Measurements from ENCODE around the gene FCF1. TPM values are rescaled to one million over a fixed set of nuclear protein-coding genes. Genes with fewer than 3 reads are reported as not detected.

Gene FCF1
- total RNA-seq, 1 experiment from 2014 or later = 62.5 TPM

DNA sequence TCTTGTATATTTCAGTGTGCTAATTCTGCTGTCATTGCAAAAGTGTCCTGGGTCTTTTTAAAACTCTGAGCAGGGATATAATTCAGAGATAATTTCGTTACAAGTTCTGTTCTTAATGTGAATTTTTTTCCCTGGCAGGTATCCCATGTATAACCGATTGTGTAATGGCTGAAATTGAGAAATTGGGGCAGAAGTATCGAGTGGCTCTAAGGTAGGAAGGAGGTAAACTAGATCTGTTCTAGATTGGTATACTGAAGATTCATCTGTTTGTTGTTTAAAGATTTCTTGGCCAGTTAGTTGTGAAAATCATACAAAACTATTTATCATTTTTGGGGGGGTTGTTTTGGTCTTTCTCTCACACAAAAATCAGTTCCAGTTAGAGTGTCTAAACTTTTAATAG, 10.2 kb downstream of the FCF1 start:
- H3K4me3 Mint-ChIP-seq (ENCODE audit: unreplicated experiment) = no peak overlapping the region
- no peaks in the 10 kb centered on the region for H3K4me1 Mint-ChIP-seq (ENCODE audit: low read depth, unreplicated experiment)
- peaks cover 25% of the 10 kb centered on the region for H3K36me3 Mint-ChIP-seq (ENCODE audit: insufficient read depth, unreplicated experiment)
- ChIA-PET POLR2A (no interaction called here), CTCF (no interaction called here)
- Histone ChIP-seq H3K4me1 (no peaks in the 10 kb centered on the region), H3K27me3 (replicated peaks; ENCODE audit: control insufficient read depth, insufficient read depth, low read length) (no peaks in the 10 kb centered on the region), H3K9me3 (no peaks in the 10 kb centered on the region), H3K4me3 (ENCODE audit: low read depth, low read length) (no peak overlapping the region), H3K36me3 (ENCODE audit: control insufficient read depth, insufficient read depth, low read length) (no peaks in the 10 kb centered on the region; the same call in 1 of the 2 replicates)
- H3K27ac Mint-ChIP-seq (ENCODE audit: unreplicated experiment) = no peak overlapping the region
- H3K27me3 Mint-ChIP-seq (ENCODE audit: insufficient read depth, unreplicated experiment) = no peaks in the 10 kb centered on the region
- intact Hi-C loops (cut with micrococcal nuclease; ENCODE audit: unreplicated experiment) = no loop called here
- TF ChIP-seq, protein P1, sequence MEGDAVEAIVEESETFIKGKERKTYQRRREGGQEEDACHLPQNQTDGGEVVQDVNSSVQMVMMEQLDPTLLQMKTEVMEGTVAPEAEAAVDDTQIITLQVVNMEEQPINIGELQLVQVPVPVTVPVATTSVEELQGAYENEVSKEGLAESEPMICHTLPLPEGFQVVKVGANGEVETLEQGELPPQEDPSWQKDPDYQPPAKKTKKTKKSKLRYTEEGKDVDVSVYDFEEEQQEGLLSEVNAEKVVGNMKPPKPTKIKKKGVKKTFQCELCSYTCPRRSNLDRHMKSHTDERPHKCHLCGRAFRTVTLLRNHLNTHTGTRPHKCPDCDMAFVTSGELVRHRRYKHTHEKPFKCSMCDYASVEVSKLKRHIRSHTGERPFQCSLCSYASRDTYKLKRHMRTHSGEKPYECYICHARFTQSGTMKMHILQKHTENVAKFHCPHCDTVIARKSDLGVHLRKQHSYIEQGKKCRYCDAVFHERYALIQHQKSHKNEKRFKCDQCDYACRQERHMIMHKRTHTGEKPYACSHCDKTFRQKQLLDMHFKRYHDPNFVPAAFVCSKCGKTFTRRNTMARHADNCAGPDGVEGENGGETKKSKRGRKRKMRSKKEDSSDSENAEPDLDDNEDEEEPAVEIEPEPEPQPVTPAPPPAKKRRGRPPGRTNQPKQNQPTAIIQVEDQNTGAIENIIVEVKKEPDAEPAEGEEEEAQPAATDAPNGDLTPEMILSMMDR (IDR thresholded peaks at IDR 0.05; ENCODE audit: insufficient read depth in 1 of 2, low read depth in 1 of 2, low read length in 1 of 2, severe bottlenecking in 1 of 2, unreplicated experiment in 1 of 2) = no peak
- no peaks in the 10 kb centered on the region for H3K9me3 Mint-ChIP-seq (ENCODE audit: unreplicated experiment)
- no peak for DNase-seq
- BruUV-seq (replicated peaks) = no TSS peak

DNA sequence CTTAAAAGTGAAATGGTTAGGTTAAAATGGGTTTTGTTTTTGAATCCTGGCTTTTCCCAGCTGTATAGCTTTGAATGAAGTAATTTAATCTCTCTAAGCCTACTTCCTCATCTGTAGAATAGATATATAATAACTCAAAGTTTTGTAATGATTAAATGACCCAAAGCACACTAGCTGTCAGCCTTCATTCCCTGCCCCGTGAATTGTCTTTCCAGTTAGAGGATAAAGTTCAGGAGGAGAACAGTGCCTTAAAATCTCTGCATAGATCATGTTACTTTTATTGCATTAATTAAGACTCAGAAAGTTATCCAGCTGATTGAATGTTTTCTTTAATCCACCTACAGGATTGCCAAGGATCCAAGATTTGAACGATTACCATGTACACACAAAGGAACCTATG, 19.4 kb downstream of the FCF1 start:
- BruUV-seq (replicated peaks) = no TSS peak
- Histone ChIP-seq H3K4me1 (peaks cover 4% of the 10 kb centered on the region; the same call in 1 of the 2 replicates), H3K9me3 (no peaks in the 10 kb centered on the region), H3K4me3 (ENCODE audit: low read depth, low read length) (no peak overlapping the region), H3K27me3 (replicated peaks; ENCODE audit: control insufficient read depth, insufficient read depth, low read length) (no peaks in the 10 kb centered on the region), H3K36me3 (ENCODE audit: control insufficient read depth, insufficient read depth, low read length) (no peaks in the 10 kb centered on the region)
- peaks cover 13% of the 10 kb centered on the region for H3K36me3 Mint-ChIP-seq (ENCODE audit: insufficient read depth, unreplicated experiment)
- DNase-seq = no peak
- CTCF ChIA-PET = no interaction called here
- H3K27ac Mint-ChIP-seq (ENCODE audit: unreplicated experiment) = no peak overlapping the region
- TF ChIP-seq, protein P1 (IDR thresholded peaks at IDR 0.05; ENCODE audit: insufficient read depth in 1 of 2, low read depth in 1 of 2, low read length in 1 of 2, severe bottlenecking in 1 of 2, unreplicated experiment in 1 of 2) = no peak
- POLR2A ChIA-PET = no interaction called here
- H3K4me3 Mint-ChIP-seq (ENCODE audit: unreplicated experiment) = no peak overlapping the region
- H3K4me1 Mint-ChIP-seq (ENCODE audit: low read depth, unreplicated experiment) = peaks cover 15% of the 10 kb centered on the region
- no peaks in the 10 kb centered on the region for H3K27me3 Mint-ChIP-seq (ENCODE audit: insufficient read depth, unreplicated experiment)
- no peaks in the 10 kb centered on the region for H3K9me3 Mint-ChIP-seq (ENCODE audit: unreplicated experiment)
- intact Hi-C loops (cut with micrococcal nuclease; ENCODE audit: unreplicated experiment) = no loop called here

DNA sequence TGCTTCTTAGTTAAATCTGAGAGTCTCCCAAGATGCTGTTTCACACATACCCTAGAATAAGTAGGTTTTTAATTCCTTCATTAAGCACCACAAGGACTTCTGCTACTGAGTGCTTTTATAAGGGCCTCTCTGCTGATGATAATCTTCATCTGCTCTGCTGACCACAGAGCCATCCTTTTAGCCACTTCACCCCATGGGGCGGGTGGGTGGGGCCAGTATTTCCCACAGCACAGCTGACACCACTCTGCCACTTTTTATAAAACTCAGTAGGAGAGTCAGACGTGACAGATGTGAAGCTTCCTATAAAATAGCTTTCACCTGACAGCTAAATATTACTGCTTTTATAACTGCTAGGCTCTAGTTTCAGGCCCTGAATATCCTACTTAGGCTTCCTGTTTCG, 20.3 kb downstream of the FCF1 start:
- Mint-ChIP-seq H3K27me3 (ENCODE audit: insufficient read depth, unreplicated experiment) (no peaks in the 10 kb centered on the region), H3K4me1 (ENCODE audit: low read depth, unreplicated experiment) (peaks cover 15% of the 10 kb centered on the region), H3K27ac (ENCODE audit: unreplicated experiment) (no peak overlapping the region), H3K36me3 (ENCODE audit: insufficient read depth, unreplicated experiment) (peaks cover 13% of the 10 kb centered on the region), H3K9me3 (ENCODE audit: unreplicated experiment) (no peaks in the 10 kb centered on the region), H3K4me3 (ENCODE audit: unreplicated experiment) (no peak overlapping the region)
- H3K4me1 ChIP-seq = peaks cover 4% of the 10 kb centered on the region; the same call in 1 of the 2 replicates
- H3K27me3 ChIP-seq (replicated peaks; ENCODE audit: control insufficient read depth, insufficient read depth, low read length) = no peaks in the 10 kb centered on the region
- BruUV-seq (replicated peaks) = no TSS peak
- intact Hi-C loops (cut with micrococcal nuclease; ENCODE audit: unreplicated experiment) = no loop called here
- CTCF ChIA-PET = no interaction called here
- TF ChIP-seq, protein P1 (IDR thresholded peaks at IDR 0.05; ENCODE audit: insufficient read depth in 1 of 2, low read depth in 1 of 2, low read length in 1 of 2, severe bottlenecking in 1 of 2, unreplicated experiment in 1 of 2) = no peak
- POLR2A ChIA-PET = interaction anchor here (0.5 kb wide), 1 partner anchor 269 kb away, joined by 5 read pairs; no protein-coding TSS in a partner anchor
- H3K36me3 ChIP-seq (ENCODE audit: control insufficient read depth, insufficient read depth, low read length) = no peaks in the 10 kb centered on the region
- H3K4me3 ChIP-seq (ENCODE audit: low read depth, low read length) = no peak overlapping the region
- no peaks in the 10 kb centered on the region for H3K9me3 ChIP-seq
- DNase-seq = no peak
